Suprapubic skin (tissue), 4 donors: Measurements from ENCODE around the gene MUC2.

Source experiments
- CTCF ChIP-seq, 2 donors: fragments of 200-600 bp in 1 of 2; fragments of 450-650 bp in 1 of 2; sonication (generic) in 1 of 2; IDR thresholded peaks; one replicate each; pipeline ENCODE4 v1.5.1; 2016 to 2019; ENCODE audit warnings: antibody characterized with exemption in 2 of 2, mild to moderate bottlenecking in 1 of 2, moderate library complexity in 1 of 2
- EP300 ChIP-seq: sonication (generic); formaldehyde crosslinking; IDR thresholded peaks from one replicate; pipeline ENCODE4 v1.6.1; 2017; ENCODE audit warnings: antibody characterized with exemption
- POLR2AphosphoS5 ChIP-seq, 3 donors: sonication (generic); formaldehyde crosslinking; IDR thresholded peaks; one replicate each; pipeline ENCODE4 v1.6.1; 2017; ENCODE audit warnings: antibody characterized with exemption in 3 of 3

- TF ChIP-seq CTCF (IDR thresholded peaks at IDR 0.05) (no peak), EP300 (no peak), POLR2AphosphoS5 (IDR thresholded peaks at IDR 0.05) (no peak)
Measured at GRCh38 chr11:1034456-1035295, 40.0 kb upstream of the MUC2 start.
